Ovary (tissue), 9 donors: Measurements from ENCODE around the gene AKR1C8. TPM values are rescaled to one million over a fixed set of nuclear protein-coding genes. Genes with fewer than 3 reads are reported as not detected.
"Not testable (repeated sequence)": the region's sequence is repeated elsewhere in the genome, so short reads cannot be mapped to it uniquely, and the experiment has no call there.

Source experiments
- DNase-seq, 5 donors: peaks; one replicate each; pipeline ENCODE4 v3.0.0-alpha.2; 2019 to 2020
- H3K27ac ChIP-seq, 2 donors: fragments of 200-600 bp; one replicate each; pipeline versions ENCODE4 v1.5.1 to v1.8.0; 2019 to 2022
- H3K27me3 ChIP-seq: fragments of 200-600 bp; one replicate; pipeline ENCODE4 v1.8.0; 2022
- H3K36me3 ChIP-seq: fragments of 200-600 bp; sonication (generic); one replicate; pipeline ENCODE4 v1.5.1; 2019
- H3K4me1 ChIP-seq: one replicate; pipeline ENCODE4 v1.8.1; 2013; ENCODE audit warnings: mild to moderate bottlenecking, moderate library complexity; ENCODE audit not compliant: insufficient read depth
- H3K4me3 ChIP-seq: fragments of 200-600 bp; sonication (generic); one replicate; pipeline ENCODE4 v1.5.1; 2017
- H3K9me3 ChIP-seq, 2 donors: fragments of 200-600 bp in 1 of 2; sonication (generic) in 1 of 2; one replicate each; pipeline versions ENCODE4 v1.5.1 to v1.8.1; 2013 to 2019; ENCODE audit warnings: mild to moderate bottlenecking in 1 of 2, moderate library complexity in 1 of 2
- EP300 ChIP-seq: sonication (generic); formaldehyde crosslinking; IDR thresholded peaks from one replicate; pipeline ENCODE4 v1.6.1; 2017; ENCODE audit warnings: antibody characterized with exemption
- POLR2A ChIP-seq: fragments of 450-650 bp; IDR thresholded peaks from one replicate; pipeline ENCODE4 v1.6.1; 2017; ENCODE audit warnings: antibody characterized with exemption, mild to moderate bottlenecking, moderate library complexity
- WGBS, 3 donors: extraction: QIAGEN DNeasy Blood & Tissue Kit in 1 of 3; methylation state at CpG; one replicate each; pipeline versions ENCODE4 v1.1.5 to v1.1.7; 2013 to 2017; 5-methylcytosine and 5-hydroxymethylcytosine counted together
- intact Hi-C, 4 donors: fragments of 100-400 bp; cut with DNase I; formaldehyde crosslinking; loops; one replicate each; pipeline versions ENCODE4 v1.11.0 to v1.15.1; 2022 to 2023
- polyA plus RNA-seq, 2 donors: library from polyadenylated mRNA; stranded (reverse); fragments of 200-250 nt in 1 of 2; fragments of 350-450 nt in 1 of 2; fragmentation: Illumina TruSeq in 1 of 2; extraction: RNeasy Lipid Tissue Mini Kit (QIAGEN cat#74804) in 1 of 2; gene quantifications; one replicate each; pipeline ENCODE4 v1.2.3, GENCODE V29; 2013 to 2014
- total RNA-seq, 7 donors: library from RNA; depleted of rRNA in 2 of 7; stranded (reverse); fragments of >200 nt in 2 of 7; fragmentation: NEBNext Ultra II Directional in 3 of 7; extraction: Animal tissue kit (Norgen Biotek cat#: 25700) in 3 of 7; gene quantifications; one replicate each; pipeline versions ENCODE4 v1.1.0 to v1.2.4, GENCODE V29; 2016 to 2023
- TF ChIP-seq, protein P1 (sequence below), 3 donors: fragments of 450-650 bp in 2 of 3; fragments of 200-600 bp in 1 of 3; IDR thresholded peaks; one replicate each; pipeline versions ENCODE4 v1.5.1 to v1.8.0; 2016 to 2022; ENCODE audit warnings: antibody characterized with exemption in 3 of 3, mild to moderate bottlenecking in 1 of 3
- donor health status: DM: no; HTN: no; CAD: no; lungs with moderate emphysema.
- donor health status: DM: no; HTN: no; CAD: no.
- donor health status: Bipolar disorder and iron deficiency.
- donor health status: DM: yes; HTN: yes; CAD: no.
- donor health status: DM: no; HTN: no; CAD: no.
- donor health status: DM: yes; HTN: yes; CAD: no.

AKR1C8 gene
- total and polyA plus RNA-seq, 9 donors = 0.80 TPM; not detected in 8

DNA sequence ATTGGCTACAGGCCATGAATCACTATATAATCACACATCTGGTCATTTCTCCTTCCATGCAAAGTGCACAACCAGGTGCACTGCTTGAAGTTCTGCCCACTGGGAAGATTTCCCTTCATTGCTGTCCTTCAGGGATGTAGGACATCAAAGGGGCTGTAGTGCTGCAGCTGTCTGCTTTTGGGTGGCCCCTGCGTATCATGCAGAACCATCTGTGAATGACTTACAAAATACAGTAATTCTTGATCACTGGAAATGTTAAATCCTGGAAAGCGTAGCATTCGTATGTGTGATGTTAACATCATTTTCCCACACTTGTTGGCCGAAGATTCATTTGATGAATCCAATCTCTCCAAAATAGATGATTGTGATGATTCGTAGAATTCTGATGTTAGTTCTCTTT, 68.3 kb downstream of the AKR1C8 start:
- TF ChIP-seq, protein P1, sequence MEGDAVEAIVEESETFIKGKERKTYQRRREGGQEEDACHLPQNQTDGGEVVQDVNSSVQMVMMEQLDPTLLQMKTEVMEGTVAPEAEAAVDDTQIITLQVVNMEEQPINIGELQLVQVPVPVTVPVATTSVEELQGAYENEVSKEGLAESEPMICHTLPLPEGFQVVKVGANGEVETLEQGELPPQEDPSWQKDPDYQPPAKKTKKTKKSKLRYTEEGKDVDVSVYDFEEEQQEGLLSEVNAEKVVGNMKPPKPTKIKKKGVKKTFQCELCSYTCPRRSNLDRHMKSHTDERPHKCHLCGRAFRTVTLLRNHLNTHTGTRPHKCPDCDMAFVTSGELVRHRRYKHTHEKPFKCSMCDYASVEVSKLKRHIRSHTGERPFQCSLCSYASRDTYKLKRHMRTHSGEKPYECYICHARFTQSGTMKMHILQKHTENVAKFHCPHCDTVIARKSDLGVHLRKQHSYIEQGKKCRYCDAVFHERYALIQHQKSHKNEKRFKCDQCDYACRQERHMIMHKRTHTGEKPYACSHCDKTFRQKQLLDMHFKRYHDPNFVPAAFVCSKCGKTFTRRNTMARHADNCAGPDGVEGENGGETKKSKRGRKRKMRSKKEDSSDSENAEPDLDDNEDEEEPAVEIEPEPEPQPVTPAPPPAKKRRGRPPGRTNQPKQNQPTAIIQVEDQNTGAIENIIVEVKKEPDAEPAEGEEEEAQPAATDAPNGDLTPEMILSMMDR (IDR thresholded peaks at IDR 0.05) = no peak
- no peak for TF ChIP-seq POLR2A
- TF ChIP-seq EP300 = no peak
- intact Hi-C loops = no loop called here
- Histone ChIP-seq H3K9me3 (no peaks in the 10 kb centered on the region), H3K4me3 (no peak overlapping the region), H3K27me3 (no peaks in the 10 kb centered on the region), H3K27ac (no peak overlapping the region), H3K36me3 (no peaks in the 10 kb centered on the region), H3K4me1 (no peaks in the 10 kb centered on the region)
- DNase-seq = no peak
- 83 to 89% (median 88%) methylated on average over 5 of the region's 5 CpGs for WGBS, 3 donors

DNA sequence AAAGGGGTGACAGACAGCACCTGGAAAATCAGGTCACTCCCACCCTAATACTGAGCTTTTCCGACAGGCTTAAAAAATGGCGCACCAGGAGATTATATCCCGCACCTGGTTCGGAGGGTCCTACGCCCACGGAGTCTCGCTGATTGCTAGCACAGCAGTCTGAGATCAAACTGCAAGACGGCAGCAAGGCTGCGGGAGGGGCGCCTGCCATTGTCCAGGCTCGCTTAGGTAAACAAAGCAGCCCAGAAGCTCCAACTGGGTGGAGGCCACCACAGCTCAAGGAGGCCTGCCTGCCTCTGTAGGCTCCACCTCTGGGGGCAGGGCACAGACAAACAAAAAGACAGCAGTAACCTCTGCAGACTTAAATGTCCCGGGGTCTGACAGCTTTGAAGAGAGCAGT, 75.1 kb downstream of the AKR1C8 start:
- H3K27me3 ChIP-seq, H3K27ac ChIP-seq, H3K36me3 ChIP-seq, intact Hi-C loops, DNase-seq, H3K4me3 ChIP-seq, H3K4me1 ChIP-seq, H3K9me3 ChIP-seq: not testable (repeated sequence)
- WGBS, 3 donors = 87 to 94% (median 91%) methylated on average over 6 to 12 of the region's 12 CpGs

DNA sequence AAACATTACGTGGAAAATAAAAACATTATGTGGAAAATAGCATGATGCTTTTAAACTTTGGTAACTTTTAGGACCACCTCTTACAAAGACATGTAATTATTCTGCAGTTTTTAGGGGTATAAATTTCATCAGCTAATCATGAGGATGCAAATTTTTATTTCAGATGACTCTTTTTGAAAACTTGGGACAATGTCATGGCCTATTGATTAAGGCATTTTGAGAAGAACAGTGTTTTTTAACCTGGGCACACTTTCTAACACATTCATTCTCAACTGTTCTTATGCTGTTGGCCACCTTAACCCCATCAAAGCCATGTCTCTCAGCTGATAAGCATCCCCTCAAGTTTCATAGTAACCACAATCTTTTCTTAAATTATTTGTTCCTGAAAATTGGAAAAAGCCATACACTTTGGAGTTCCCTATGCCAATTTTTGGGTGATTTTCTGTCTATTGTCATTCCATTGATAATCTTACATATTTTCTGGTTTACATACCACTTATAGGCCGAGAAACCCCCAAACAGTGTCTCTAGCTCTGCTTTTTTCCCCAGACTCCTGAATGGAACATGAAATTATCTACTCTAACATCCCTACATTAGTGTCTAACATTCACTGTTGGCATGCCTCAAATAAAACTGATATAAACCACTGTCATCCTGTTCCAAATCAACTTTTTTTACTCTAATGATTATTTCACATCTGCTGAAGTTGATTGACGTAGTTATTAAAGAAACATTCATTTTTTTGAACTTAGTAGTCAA, 76.1 kb downstream of the AKR1C8 start:
- no peak overlapping the region for H3K27ac ChIP-seq
- H3K27me3 ChIP-seq = no peaks in the 10 kb centered on the region
- DNase-seq = no peak
- H3K4me3 ChIP-seq = no peak overlapping the region
- no peaks in the 10 kb centered on the region for H3K4me1 ChIP-seq
- H3K9me3 ChIP-seq = no peaks in the 10 kb centered on the region
- TF ChIP-seq EP300 = no peak
- TF ChIP-seq, protein P1 (IDR thresholded peaks at IDR 0.05) = no peak
- TF ChIP-seq POLR2A = no peak
- no peaks in the 10 kb centered on the region for H3K36me3 ChIP-seq
- WGBS, 3 donors = 36 to 44% (median 37%) methylated on average over 3 of the region's 3 CpGs
- intact Hi-C loops = no loop called here

DNA sequence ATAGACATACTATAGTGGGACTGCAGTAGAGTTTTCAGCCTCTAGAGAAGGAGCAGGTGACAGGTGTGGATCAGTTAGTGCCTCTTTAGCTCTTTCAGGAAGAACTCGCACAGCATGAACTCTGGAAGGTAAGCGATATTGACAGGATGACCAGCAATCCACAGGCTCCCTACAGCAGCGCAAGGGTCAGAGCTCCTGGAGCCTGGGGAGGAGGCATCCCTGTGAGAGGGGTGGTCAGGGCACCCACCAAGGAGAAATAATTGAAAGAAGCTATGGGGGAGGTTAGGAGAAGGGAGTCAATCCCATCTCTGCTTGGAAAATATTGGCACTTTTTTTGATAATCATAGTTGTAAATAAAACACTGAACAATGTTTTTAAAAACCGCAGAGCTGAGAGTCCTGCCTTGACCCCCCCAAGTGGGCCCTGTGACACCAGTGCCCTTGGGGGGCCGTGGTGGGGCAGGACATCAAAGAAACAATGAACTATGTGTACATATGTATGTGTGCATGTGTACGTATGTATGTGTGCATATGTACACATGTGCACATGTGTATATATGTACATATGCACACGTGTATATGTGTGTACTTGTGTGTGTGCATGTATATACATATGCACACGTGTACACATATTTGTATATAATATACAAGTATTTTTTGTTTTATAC, 77.0 kb downstream of the AKR1C8 start:
- H3K9me3 ChIP-seq = no peaks in the 10 kb centered on the region
- H3K36me3 ChIP-seq = no peaks in the 10 kb centered on the region
- no peaks in the 10 kb centered on the region for H3K27me3 ChIP-seq
- H3K4me3 ChIP-seq = no peak overlapping the region
- TF ChIP-seq EP300 (no peak), POLR2A (no peak)
- TF ChIP-seq, protein P1 (IDR thresholded peaks at IDR 0.05) = no peak
- WGBS, 3 donors = 53 to 58% (median 55%) methylated on average over 8 of the region's 8 CpGs
- H3K4me1 ChIP-seq = no peaks in the 10 kb centered on the region
- DNase-seq = no peak
- intact Hi-C loops = no loop called here
- no peak overlapping the region for H3K27ac ChIP-seq

DNA sequence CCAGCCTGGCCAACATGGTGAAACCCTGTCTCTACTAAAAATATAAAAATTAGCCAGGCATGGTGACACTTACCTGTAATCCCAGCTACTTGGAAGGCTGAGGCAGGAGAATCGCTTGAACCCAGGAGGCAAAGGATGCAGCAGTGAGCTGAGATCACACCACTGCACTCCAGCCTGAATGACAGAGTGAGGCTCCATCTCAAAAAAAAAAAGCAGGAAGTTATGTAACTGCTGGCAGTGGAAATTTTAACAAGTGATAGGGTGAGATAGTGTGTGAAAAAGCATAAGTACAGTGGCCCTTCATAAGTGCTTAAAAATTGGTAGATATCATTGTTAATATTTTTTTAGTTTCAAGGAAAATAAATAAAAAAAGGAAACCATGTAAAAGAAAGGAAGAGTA, 78.4 kb downstream of the AKR1C8 start:
- Histone ChIP-seq H3K4me1 (no peaks in the 10 kb centered on the region), H3K9me3 (no peaks in the 10 kb centered on the region), H3K4me3 (no peak overlapping the region), H3K27ac (no peak overlapping the region), H3K27me3 (no peaks in the 10 kb centered on the region), H3K36me3 (no peaks in the 10 kb centered on the region)
- TF ChIP-seq EP300 (no peak), POLR2A (no peak)
- TF ChIP-seq, protein P1 (IDR thresholded peaks at IDR 0.05) = no peak
- WGBS, 3 donors = 96 to 100% (median 96%) methylated on average over 1 of the region's 1 CpG
- intact Hi-C loops = no loop called here
- DNase-seq = no peak
